Fibroblast of skin of left quadriceps (primary cell): Measurements from ENCODE around the gene LCLAT1.
"Not testable (repeated sequence)": the region's sequence is repeated elsewhere in the genome, so short reads cannot be mapped to it uniquely, and the experiment has no call there.

Source experiments
- DNase-seq, 2 experiments: peaks; one replicate each; pipeline ENCODE4 v3.0.0-alpha.2; 2013; ENCODE audit warnings: low read depth in 2 of 2

Gene LCLAT1

DNA sequence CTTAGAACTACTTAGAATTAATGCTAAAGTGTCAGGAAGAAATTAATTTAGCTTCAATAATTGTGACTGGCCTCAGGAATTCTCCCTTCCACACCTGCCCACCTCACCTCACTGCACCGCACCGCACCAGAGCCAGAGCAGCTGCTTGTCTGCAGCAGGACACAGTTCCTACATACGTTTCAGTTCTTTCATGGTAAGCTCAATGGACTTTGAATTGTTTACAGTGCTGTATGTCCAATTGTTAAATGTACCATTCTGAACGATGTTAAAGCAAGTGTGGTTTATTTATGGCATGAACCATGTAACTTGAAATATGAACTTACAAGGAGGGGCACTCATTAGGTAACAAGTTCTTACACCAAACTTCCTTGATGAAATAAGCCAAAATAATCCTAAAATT, 196.0 kb downstream of the LCLAT1 start:
- not testable (repeated sequence) for DNase-seq

DNA sequence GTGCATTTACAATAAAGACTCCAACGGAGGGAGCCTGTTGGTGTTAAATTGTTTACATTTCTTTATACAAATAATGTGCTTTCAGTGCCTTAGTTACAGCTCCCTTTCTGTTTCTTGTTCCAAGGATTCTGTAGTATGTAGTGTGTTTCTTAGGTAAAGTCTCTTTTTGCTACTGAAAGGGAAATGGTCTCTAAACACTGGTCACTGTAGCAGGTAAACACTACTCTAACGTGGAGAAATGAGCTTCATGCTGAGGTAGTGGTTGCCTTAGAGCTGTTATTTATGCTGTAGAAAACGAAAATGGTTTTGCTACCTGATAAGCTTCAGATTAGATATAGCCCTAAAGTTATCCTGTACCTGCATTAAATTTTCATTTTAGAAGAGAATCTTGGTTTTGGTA, 196.6 kb downstream of the LCLAT1 start:
- no peak for DNase-seq

DNA sequence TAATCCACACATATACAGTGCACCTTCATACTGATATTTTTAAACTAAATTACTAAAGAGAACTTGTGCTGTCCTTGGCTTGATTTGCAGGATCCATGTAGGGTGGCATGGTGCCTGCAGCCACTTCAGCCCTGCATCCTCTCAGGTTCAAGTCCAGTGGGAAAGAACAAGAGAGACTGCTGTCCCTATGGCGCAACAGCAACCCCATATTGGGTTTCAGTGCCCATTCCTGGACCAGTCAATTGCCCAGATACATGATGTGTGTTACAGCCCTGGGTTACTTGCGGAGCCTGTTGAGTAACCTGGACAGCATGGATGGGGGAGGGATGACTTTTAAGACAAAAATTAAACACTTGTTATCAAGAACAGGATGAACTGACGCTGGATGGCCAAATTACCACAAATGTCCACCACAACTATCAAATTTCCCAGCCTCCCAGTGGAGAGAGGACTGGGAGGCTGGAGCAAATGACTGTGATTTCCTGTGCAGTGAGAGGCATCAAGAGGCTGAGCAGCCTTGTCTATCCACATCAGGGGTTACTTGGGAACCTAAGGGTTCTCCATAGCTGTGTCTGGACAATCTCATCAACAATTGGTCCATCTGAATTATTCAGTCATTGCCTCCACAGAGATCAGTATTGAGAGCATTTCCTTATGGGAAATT, 198.2 kb downstream of the LCLAT1 start:
- DNase-seq: no peak

DNA sequence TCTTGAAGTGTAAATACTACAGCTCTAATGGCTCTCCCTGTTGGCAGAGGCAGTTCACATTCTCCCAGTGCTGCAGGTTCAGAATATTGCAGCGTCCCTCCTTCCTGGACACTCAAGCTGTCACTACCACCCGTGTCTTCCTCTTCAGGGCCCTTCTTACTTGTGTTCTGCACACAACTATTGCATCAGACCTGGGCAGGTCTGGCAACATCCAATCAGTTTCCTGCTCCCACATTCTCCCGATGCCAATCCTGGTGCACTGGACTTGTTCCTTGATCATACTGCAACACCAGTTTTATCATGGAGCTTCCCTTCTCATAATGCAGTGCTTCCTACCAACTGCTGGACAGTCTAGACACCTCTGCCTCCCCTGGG, 198.7 kb downstream of the LCLAT1 start:
- DNase-seq: no peak

DNA sequence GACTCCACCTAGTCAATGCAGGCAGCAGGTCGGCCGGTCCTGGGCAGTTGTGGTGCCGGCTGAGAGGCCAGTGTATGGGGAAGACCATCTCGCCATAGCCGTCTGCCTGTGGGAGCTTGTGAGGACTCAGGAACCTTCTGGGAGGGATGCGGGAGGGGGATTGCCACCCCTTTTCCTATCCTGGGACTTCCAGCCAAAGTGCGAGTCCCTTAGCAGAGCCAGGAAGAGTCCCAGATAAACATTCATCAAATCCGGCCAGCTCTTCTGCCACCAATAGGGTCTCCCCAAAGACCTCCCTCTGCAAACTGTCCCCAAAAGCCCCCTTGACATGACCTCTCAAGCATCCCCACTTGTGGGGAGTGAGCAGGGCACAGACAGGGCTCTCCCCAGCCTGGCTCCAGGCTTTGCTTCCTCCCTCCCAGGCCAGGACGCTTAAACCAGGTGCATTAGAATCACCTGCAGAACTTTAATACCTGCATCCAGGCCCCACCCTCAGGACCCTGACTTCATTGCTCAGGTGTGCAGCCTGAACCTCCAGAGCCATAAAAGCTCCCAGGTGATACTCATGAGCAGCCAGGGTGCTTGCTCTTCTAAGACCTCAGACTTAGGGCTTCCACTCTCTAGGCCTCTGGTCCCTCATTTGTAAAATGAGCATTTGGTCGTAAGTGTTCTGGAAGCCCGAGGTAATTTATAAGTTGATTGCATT, 200.9 kb downstream of the LCLAT1 start:
- DNase-seq: no peak

DNA sequence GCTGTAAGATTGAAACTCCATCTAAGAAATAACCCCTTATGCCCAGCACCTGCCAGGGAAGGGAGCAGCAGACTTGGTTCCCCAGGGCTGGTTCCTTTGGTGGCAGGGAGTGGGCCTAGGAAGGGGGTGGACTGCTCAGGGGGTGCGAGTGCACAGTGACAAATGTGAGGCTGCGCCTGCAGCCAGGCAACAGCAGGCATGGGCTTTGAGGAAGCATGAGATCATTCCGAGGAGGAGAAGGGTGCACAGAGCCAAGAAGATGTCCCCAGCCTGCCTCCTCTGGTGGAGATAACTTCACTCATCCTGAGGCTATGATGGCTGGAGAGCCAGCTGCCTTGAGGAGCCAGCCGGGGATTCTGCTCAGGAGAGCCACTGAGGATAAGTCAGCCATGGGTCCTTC, 202.2 kb downstream of the LCLAT1 start:
- no peak for DNase-seq

DNA sequence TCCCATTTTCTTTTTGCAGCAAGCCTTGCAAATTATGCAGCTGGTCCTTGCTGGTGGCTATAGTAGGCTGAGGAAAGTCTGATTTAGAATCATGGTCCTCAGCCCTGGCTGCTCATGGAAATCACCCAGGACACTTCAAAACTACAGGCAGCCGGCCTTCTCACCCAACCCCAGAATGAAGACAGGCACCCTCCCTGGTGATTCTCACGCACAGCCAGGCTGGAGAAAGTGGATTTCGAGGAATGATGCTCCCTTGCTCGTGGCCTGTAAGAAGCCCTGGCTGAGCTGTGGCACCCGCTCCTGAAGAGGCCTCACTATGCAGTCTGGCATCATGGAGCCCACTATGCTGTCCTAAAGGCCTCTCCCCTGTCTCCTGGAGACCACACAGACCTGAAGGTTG, 202.8 kb downstream of the LCLAT1 start:
- no peak for DNase-seq

DNA sequence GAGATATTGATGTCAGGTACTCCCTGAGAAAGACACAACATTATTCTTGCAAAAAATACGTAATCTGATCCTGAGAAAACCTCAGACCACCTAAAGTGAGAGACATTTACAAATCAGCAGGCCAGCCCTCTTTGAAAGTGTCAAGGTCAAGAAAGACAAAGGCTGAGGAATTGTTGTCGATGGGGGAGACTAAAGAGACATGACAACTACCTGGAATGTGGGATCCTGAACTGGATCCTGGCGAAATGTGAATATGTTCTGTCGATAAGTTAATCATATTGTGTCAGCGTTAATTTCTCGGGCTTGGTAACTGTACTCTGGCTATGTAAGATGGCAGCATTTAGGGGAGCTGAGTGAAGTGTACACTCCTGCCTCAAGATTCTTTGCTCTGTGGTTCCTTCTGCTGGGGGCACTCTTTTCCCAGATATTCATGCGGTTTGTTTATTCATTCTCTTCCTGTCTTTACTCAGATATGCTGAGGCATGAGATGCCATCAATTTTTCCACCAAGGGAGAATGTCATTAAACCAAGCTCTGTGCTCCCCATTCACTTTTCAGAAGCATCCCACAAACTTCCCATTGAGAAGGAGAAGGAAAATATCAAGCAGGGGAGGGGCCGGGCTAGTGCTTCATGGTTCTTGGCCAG, 205.3 kb downstream of the LCLAT1 start:
- no peak for DNase-seq

DNA sequence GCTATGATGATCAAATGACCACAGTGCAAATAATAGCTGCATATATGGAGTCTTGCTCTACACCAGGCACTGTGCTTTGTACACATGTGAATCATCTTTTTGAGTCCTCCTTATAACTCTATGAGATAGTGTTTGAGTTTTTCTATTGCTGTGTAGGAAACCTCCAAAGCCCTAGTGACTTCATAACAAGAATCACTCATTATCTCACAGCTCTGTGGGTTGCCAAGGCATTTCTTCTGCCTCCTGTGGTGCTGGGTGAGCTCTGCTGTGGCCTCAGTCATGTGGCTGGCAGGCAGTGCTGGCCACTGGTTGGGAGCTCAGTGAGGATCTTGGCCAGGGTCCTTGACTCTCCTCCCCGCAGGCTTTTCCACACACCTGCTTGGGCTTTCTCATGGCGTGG, 206.8 kb downstream of the LCLAT1 start:
- no peak for DNase-seq

DNA sequence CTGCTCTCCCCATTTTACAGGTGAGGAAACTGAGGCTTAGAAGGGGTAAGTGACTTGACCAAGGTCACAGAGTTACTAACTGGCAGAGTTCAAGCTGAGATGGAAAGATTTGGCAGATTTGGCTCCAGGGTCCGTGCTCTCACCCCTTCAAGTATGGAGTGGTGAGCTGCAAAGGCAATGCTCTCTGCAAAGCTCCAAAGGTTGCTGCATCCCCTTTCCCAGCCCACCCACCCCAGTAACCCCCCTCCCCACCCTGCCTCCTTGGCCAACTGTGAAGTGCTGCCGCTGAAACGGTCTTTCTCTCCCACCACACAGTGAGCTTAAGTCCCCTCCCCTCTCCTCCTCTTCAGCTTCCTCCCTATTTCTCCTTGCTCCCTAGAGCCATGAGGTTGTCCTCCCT, 207.4 kb downstream of the LCLAT1 start:
- no peak for DNase-seq

DNA sequence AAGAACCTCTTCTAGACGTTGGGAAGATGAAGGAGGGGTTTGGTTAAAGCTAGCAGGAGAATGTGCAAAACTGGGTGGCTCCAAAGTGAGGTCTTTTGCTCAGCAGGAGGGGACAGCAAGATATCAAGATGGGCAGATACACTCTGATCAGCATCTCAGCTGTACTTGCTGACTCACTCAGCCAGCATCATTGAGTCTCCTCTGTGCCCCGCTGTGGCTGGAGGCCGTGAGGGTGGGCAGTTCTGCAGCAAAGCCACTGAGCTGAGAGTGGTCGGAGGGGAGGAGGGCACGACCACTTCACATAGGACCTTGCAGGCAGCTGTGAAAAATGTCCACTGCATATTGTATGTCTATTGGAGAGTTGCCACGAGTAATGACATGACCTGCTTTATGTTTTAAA, 208.2 kb downstream of the LCLAT1 start:
- no peak for DNase-seq

DNA sequence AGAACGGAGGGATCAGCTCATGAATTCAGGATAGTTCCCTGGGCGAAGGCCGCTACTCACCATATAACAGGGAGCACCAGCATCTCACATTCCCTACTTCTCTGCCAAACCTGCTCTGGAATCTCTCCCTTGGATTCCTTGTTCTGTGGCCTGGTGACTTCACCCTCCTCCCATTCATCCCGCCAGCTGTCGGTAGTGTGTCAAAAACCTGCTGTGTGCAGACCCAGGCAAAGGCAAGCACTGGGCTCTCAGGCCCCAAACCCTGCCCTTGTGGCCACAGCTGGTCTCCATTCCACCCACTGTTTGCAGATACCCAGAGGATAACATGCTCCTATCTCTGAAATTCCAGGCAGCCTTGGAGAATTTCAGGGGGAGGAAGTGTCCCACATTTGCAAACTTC, 208.6 kb downstream of the LCLAT1 start:
- no peak for DNase-seq

DNA sequence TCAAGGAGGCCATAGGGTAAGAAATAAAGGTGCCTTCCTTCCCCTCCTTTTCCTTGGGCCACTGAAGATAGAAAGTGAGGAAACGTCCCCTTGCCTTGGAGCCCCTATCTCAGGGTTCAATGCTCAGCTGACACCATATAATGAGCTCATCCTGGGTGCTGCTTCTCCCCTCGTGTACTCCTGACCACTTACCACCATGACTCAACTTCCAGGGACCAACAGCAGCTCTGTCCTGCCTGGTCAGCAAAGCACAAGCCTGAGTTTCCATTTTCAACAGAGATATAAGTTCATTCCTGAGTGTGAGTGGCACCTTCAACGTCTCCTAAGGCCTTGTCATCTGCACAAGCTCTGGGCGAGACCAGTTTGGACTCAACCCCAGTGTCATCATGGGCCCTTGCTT, 209.0 kb downstream of the LCLAT1 start:
- no peak for DNase-seq

DNA sequence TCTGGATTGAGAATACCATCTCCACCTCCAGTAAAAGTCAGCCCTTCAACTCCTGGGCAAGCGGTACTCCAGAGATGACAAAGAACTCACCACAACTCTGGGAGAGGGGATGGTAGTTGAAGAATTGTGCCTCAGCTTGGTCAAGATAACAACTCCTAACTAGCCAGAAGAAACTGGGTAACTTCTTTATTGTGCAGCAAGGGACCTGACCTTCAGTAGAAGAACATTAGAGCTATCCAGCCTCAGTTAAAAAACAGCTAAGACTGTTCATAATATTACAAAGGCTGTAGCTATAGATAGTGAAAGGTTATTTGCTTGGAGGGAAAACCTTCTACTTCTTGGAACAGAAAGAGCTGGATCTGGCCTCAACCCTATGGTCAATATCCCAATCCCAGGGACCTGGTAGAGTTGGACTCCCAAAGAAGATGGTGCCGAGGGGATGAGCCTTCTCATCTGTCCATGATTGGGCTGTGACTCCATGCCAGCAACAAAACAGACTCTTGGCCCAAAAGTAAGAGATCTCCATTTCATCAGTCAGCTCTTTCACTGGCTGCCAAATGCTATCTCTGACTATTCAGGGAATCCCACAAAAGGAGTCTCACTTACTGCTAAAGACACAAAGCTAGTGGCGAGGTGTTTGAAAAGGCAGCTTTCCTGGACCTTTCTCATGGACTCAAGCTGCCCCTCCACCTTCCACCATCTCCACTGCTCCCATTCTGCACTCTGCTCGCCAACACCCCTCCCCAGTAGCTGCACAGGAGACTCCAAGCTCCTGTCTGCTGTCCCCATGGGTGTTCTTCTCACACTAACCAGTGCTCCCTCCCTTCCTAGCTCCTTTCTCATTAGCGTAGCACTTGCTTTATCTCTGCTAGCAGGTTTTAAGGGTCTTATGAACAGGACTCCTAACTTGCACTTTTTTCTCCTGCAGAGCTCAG, 214.4 kb downstream of the LCLAT1 start:
- no peak for DNase-seq

DNA sequence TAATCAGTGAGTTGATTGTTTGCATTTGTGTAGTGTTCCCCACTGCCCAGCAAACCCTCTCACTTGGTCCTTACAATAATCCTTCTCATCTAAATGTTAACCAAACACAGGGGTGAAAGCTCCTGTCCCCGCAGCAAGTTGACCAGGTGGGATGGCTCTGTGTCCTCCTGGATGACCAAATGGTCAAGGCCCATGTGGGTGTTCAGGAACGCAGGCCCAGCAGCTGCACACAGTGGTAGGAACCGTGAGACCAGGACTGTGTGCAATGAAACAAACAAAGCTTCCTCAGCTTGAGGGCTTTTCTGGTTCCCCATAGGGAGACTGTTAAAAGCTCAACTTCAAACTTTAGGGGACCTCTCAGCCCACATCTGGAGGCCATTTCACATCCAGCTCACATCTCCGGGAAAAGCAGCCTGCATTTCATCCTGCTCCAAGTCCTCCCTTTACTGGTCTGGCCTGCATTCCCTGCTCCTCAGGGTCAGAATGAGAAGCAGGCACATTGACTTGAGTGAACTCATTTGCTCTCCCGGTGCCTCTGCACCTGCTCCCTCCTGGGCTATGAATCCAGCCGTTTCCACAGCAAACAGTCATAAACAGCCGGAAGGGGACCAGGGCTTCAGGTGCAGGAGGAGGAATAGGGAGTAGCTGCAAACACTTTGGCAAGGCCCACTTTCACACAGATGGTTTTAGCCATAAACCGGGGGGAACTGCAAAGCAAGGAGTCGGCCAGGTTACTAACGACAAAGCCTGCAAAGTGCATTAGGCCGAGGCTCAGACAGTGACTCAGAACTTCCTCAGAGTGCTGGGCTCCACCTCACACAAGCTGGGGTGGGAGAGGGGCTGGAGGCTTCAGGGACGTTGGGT, 215.5 kb downstream of the LCLAT1 start:
- DNase-seq: no peak

DNA sequence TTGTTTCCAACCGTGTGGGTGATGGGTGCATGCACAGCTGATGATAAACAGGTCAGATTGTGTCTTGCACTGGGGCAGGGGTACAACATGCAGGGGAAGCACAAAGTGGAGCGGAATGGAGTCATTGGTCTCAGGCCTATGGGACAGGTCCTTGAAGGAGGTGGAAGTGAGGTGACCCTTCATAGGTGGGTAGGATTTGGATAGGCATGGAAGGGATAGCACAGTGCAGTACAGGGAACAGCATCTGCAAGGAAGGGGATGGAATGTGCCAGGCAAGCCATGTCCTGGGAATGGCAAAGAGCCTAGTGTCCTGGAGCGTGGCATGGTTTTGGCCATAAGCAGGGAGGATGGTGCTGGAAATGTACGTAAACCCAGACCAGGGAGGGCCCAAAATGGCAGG, 216.3 kb downstream of the LCLAT1 start:
- no peak for DNase-seq

DNA sequence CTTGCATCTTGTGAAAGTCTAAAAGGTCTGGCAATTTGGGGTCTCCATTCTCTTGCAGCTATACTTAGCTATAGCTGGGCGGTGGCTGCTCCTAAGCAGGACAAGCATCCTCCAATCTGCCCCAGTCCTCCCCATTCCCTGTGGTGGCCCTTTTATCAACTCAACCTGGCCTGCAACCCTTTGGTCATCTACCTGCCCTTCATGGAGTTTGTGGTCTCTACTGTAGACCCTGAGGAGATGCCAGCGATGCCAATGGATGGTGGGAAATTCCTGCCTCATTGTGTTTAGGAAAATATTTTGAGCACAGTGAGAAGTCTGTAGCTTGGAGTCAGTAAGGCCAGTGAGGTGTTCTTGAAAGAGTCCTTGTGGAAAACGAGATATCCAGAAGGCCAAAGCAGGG, 216.8 kb downstream of the LCLAT1 start:
- DNase-seq: no peak

DNA sequence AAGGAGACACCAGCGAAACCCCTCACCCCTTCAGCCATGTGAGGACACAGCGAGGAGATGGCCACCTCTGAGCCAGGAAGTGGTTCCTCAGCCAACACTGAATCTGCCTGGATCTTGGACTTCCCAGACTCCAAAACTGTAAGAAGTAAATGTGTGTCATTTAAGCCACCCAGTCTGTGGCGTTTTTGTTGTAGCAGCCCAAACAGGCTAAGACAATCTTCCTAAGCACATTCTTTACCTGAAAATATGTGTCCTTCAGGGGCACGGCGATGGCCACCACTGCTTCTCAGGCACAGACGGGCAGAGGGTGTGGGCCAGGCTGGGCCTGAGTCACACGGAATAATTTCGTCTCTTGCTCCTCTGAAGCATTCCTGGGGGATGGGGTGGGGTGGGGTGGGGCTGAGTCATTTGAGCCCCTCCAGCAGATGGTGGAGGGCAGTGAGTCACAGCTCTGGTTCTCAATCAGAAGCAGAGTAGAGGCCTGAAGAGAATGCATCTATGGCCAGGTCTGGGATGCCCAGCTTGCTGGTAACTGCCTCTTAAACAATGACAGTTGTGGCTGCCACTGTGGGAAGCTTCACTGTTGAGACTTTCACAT, 217.8 kb downstream of the LCLAT1 start:
- peak; percentile 85 to 89 for DNase-seq

DNA sequence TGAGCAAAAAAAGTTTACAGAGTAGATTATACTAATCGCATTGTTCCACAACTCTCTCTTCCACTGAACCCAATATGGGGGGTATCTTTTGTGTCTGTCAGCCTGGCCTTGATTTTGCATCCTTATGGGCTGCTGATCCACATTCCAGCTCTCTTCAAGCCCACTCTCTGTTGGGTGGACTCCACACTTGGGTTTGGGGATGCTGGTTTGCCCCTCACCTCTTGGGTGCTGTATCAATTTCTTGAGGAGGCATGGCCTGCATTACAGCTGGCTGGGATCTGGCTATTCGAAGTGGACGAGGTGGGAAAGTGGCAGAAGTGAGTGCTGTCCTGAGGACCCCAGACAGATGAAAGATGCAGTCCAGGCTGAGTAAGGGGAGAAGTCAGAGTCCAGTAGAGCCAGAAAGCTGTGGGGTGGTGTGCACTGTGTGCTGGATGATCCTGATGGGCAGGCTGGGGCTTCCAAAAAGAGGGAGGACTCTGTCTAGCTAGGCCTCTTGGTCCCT, 218.8 kb downstream of the LCLAT1 start:
- DNase-seq: no peak

DNA sequence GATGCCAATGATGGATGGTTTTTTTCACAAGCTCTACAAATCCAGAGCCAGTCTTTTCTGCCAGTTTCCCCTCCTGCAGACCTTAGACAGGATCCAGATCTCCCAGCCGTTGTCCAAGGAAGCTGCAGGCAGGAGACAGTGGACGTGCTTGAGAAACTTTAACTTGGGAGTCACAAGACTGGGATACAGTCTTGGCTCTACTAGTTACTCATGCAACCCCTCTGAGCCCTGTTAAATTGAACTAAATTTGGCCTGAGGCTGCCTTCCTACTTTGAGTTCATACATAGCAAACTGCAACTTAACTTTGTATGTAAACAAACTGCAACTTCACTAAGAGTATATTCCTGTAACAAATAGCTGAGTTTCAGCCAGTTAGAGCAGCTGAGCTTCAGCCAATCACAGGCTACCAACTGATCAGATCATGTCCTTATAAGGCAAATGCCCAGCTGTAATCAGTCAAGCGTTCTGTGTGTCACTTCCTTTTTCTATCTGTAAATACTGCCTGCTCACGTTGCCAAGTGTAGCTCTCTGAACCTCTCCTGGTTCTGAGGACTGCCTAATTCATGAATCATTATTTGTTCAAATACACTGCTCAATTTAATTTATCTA, 219.3 kb downstream of the LCLAT1 start:
- DNase-seq: peak; percentile 59 to 66
